ENCODE measurements around the gene GH1.

GRCh38 chr17:63932721-63933120 is 14.1 kb upstream of the GH1 start:
- no peak for TF ChIP-seq CTCF (IDR thresholded peaks at IDR 0.05)
- TF ChIP-seq GABPA (IDR thresholded peaks at IDR 0.05; ENCODE audit: low read depth) = no peak
- TF ChIP-seq SMC3 (IDR thresholded peaks at IDR 0.05; ENCODE audit: low read depth, low read length) = no peak

All from SK-N-SH (cell line).